NCI-H2196 (cell line): Measurements from ENCODE around the gene GUCY1A1.

Experiments used
- DNase-seq: peaks from one replicate; lab custom pipeline; 2025; ENCODE audit not compliant: unreplicated experiment; lab: John Stamatoyannopoulos, UW

GUCY1A1 gene

GRCh38 chr4:155734951-155735350 lies 68.3 kb downstream of the GUCY1A1 start:
- no peak for DNase-seq

GRCh38 chr4:155735496-155735895 lies 68.8 kb downstream of the GUCY1A1 start:
- no peak for DNase-seq

- DNase-seq, result no peak
These were observed 71.9 kb downstream of the GUCY1A1 start for GRCh38 chr4:155738548-155738947.

GRCh38 chr4:155741546-155741945 lies 74.9 kb downstream of the GUCY1A1 start:
- DNase-seq, result no peak

DNA sequence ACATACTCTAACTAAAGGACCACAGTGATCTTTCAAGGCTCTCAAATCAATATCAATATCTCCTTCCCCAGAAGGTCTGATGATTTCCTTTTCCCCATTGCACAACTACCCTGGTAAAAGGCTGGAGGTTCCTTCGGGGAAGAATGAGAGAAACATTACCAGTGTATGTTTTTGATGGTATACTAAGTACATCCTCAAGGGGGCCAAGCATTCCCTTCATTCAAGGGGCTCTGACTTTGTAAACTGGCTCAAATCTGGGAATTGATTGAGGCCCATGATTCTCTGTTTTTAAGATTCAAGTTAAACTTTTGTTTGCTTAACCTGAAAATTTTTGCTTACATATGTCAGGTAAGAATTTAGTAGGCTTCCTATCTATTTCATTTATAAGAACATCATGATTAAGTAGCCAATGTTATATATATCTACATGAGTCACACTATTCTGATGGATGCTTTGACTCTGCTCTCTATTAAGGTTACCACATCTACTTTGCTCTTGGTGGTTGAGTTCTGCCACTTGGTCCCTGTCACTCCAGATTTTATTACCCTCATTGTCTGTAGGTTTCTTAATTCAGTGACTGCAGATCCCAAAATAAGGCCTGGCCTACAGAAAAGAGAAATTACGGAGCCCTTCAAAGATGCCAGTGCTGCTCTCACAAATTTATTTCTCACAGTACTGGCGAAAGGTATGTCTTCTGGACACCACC lies 75.8 kb downstream of the GUCY1A1 start:
- DNase-seq, result no peak

DNA sequence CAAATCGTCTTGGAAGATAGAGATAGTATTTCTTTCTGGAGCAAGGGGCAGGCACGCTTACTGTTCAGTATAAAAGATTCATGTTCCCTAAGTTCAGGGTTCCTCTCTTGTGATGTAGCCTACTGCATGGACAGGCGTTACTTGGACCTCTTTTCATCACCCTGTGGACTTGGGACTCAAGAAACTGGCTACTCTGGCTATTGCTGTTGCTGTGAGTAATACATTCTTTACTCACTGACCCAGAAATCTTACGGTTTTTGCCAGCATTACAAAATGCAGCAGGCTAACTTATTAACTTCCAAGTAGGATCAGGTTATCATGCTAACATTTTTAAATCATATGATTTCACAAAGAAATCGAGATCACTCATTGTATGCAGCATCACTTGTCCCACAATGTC lies 79.3 kb downstream of the GUCY1A1 start:
- DNase-seq, result no peak

GRCh38 chr4:155748039-155748438 lies 81.4 kb downstream of the GUCY1A1 start:
- DNase-seq, result no peak

GRCh38 chr4:155749041-155749440 lies 82.4 kb downstream of the GUCY1A1 start:
- no peak for DNase-seq

DNA sequence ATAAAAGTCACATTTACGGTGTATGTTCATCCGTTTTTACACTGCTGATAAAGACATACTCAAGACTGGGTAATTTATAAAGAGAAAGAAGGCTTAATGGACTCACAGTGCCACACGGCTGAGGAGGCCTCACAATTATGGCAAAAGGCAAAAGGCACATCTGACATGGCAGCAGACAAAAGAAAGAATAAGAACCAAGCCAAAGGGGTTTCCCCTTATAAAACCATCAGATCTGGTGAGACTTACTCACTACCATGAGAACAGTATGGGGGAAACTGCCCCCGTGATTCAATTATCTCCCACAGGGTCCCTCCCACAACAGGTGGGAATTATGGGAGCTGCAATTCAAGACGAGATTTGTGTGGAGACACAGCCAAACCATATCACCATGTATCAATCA lies 84.9 kb downstream of the GUCY1A1 start:
- no peak for DNase-seq

DNA sequence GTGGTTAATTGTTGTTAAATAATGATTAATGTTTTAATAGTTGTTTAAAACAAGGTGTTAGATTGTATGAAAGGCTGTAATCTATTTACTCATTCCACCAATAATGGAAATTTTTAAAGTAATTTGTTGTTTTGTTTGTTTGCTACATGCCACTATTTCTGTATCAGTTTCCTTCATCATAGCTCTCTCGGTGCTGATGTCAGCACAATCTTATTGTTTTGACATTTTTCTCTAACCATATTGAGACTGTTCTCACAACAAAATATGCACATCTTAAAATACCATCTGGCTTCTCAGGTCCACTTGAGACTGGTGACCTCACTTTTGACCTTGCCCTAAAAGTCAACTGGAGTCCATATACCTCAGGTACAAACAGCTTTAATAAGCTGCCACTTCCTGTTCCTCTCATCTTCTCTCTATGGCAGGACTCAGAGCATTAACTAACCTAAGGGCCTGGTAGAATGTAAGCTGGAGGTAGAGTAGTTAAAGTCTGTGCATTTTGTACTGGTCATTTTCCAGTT lies 91.2 kb downstream of the GUCY1A1 start:
- no peak for DNase-seq

- DNase-seq, result peak; percentile 80
These were observed 92.1 kb downstream of the GUCY1A1 start, which contains the start of gene GUCY1B1 for GRCh38 chr4:155758481-155759371. Gene GUCY1B1, plus strand, starts transcription at chr4:155759021. Its CDS starts 120 bp downstream, at chr4:155759141.

GRCh38 chr4:155759372-155760252 lies 93.0 kb downstream of the GUCY1A1 start:
- peak; percentile 4 for DNase-seq

DNA sequence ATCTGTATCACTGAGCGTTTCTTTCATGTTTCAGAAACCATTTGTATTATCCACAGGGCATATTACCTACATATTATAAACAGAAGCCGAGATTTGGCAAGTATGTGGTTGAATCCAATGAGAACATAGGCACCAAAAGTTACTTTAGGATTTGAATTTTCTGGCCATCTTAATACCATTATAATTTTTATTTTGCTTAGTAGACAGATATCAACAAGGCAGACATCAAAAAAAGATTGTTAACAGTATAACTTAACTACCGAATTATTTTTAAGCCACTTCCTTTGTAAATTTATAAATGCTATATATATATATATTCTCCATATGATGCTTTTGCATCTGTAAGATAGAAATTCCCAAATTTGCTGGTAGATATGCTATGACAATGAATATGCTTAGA lies 94.4 kb downstream of the GUCY1A1 start:
- no peak for DNase-seq

GRCh38 chr4:155761916-155762315 lies 95.3 kb downstream of the GUCY1A1 start:
- DNase-seq, result no peak

DNA sequence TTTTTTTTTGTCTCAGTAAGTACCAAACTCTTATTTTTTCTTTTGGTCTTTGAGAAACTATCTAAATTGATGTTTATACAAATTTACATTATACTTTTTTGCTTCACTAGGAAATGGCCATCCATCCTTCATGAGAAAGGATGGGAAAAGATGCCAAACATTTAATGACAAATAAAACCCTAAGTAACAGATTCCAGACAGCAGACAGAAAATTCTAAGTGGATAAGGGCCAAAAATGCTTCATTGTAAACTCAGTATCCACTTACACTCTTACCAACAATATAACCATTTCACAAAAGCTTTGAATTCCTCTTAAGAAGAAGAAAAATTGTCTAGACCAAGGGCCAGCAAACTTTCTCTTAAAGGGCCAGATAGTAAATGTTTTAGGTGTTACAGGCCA lies 95.7 kb downstream of the GUCY1A1 start:
- DNase-seq, result no peak

GRCh38 chr4:155763551-155763950 lies 96.9 kb downstream of the GUCY1A1 start:
- no peak for DNase-seq

DNA sequence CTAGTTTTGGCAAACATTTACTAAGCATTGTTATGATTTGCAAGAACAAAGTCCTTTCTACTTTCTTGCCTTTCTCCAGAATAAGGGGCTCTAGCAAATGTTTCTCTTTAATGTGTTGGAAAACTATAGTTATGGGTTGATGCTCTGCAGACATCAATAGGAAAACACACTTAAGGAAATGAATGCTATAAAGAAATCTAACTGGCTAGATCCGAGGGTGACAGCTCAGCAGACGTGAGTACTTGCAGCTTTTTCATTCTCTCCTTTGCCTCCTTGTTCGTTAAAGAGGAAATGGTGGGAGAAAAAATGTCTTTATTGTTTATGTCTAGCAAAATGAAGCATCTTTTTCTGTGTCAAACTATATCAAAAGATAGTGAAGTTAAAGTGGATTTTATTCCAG lies 98.5 kb downstream of the GUCY1A1 start:
- DNase-seq, result no peak

DNA sequence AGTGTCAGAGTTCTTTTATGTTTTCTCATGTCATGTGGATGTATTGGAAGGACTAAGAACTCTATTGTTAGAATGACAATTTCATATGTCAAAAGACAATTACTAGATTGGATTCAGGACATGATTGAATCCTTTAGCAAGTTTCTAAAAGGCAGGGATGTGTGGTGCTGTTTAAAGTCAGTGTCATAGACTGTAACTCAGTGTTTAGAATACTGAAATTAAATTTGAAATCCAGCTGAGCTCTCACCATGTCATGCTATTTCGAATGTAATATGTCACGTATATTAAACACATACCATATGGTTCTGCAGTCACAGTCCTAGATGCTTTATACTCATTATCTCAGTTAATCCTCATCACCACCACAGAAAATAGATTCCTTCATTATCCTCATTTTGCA lies 100.0 kb downstream of the GUCY1A1 start:
- no peak for DNase-seq

GRCh38 chr4:155768370-155768769 lies 101.7 kb downstream of the GUCY1A1 start:
- no peak for DNase-seq

DNA sequence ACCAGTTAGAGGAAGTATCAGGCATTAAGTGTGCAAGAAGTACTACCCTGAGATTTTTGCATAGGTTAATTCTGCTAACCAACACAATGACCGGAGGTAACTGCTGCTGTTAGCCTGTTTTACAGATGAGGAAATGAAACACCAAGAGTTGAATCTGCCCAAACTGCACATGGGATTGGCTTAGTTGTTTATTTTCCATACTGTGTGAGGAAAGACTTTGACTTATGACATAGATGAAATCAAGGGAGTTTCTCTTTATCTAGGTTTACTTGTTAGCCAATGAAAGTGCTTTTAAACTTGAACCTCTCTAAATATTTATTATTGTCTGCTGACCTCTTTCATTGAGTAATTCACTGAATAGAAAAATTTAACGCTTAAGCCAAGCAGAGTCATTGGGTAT lies 102.4 kb downstream of the GUCY1A1 start:
- no peak for DNase-seq
